HG03432 (cell line): ENCODE data around the gene DTNA.
A peak's percentile ranks its signal among the peaks of the same experiment; 100 is the strongest.

Source experiments
- ATAC-seq: cut with Tn5 transposase; IDR thresholded peaks from one replicate; pipeline ENCODE4 v1.9.1; 2021; ENCODE audit warnings: mild to moderate bottlenecking, moderate library complexity; ENCODE audit not compliant: unreplicated experiment

Gene DTNA

GRCh38 chr18:34767601-34768027 is 57.5 kb downstream of the DTNA start:
- peak; percentile 87 for ATAC-seq

- ATAC-seq = no peak
Observed at GRCh38 chr18:34771958-34772357, 61.9 kb downstream of the DTNA start.

- no peak for ATAC-seq
Observed at GRCh38 chr18:34772887-34773286, 62.8 kb downstream of the DTNA start.

GRCh38 chr18:34773378-34773777 is 63.3 kb downstream of the DTNA start:
- no peak for ATAC-seq

- no peak for ATAC-seq
Observed at GRCh38 chr18:34773961-34774766, 64.1 kb downstream of the DTNA start.

GRCh38 chr18:34775461-34775860 is 65.4 kb downstream of the DTNA start:
- no peak for ATAC-seq

GRCh38 chr18:34779112-34779511 is 69.0 kb downstream of the DTNA start:
- no peak for ATAC-seq

GRCh38 chr18:34780856-34781255 is 70.8 kb downstream of the DTNA start:
- ATAC-seq = no peak

GRCh38 chr18:34783501-34783900 is 73.4 kb downstream of the DTNA start:
- ATAC-seq = no peak

- ATAC-seq = no peak
Observed at GRCh38 chr18:34786162-34786741, 76.2 kb downstream of the DTNA start.

- ATAC-seq = peak; percentile 67
Observed at GRCh38 chr18:34787931-34788532, 77.9 kb downstream of the DTNA start.

GRCh38 chr18:34789768-34790344 is 79.8 kb downstream of the DTNA start:
- no peak for ATAC-seq

- ATAC-seq = no peak
Observed at GRCh38 chr18:34794348-34794747, 84.2 kb downstream of the DTNA start.

- no peak for ATAC-seq
Observed at GRCh38 chr18:34795070-34795732, 85.1 kb downstream of the DTNA start.

GRCh38 chr18:34796035-34796657 is 86.0 kb downstream of the DTNA start:
- no peak for ATAC-seq

GRCh38 chr18:34799291-34799690 is 89.2 kb downstream of the DTNA start:
- ATAC-seq = no peak

GRCh38 chr18:34800381-34800780 is 90.3 kb downstream of the DTNA start:
- no peak for ATAC-seq

- no peak for ATAC-seq
Observed at GRCh38 chr18:34801774-34802173, 91.7 kb downstream of the DTNA start.

- ATAC-seq = no peak
Observed at GRCh38 chr18:34802959-34803358, 92.9 kb downstream of the DTNA start.

GRCh38 chr18:34803877-34804400 is 93.8 kb downstream of the DTNA start:
- no peak for ATAC-seq
